ENCODE results near the gene NNAT. TPM values are rescaled to one million over a fixed set of nuclear protein-coding genes. Genes with fewer than 3 reads are reported as not detected.

Gene NNAT
- total and polyA plus RNA-seq, 2 donors (not counting 3 experiments of a cell fraction or from before 2014, with no cell fraction given), result 2.3 to 32.9 TPM

DNA sequence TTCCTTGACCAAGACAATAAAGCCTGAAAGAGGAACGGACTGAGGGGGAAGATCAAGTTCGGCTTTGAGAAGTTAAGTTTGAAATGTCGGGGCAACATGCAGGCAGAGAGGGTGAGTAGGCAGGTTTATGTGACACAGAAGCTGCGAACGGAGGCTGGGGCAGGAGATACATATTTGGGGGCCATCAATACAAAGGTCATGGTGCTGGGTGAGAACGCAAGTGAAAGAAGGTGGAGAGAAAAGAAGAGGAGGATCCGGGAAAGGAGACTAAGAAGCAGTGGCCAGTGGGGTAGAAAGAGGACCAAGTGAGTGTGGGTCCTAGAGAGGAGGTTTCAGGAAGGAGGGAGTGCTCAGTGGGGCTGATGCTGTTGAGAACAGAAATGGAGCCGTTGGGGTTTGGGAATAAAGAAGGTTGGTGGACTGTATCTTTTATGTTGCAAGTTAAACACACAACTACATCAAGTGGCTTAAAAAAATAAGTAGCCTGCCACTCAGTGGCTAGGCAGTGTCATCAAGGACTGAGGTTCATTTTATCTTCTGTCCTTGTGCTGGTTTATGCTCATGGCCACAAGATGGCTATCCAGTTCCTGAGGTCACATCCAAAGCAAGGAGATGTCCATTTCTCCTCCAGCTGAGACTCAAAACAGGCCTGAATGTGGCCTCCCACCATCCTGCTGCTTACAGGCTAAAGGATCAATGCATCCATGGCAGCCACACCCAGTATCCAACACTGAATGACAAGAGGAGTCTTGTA is 8.3 kb downstream of the NNAT start:
- H3K4me3 ChIP-seq (replicated peaks in 1 of 3; ENCODE audit: insufficient read depth in 1 of 3, low read depth in 1 of 3, low read length in 3 of 3), result no peak overlapping the region
- H3K27ac ChIP-seq (ENCODE audit: insufficient read depth, low read depth, low read length), result no peak overlapping the region
- DNase-seq (ENCODE audit: low read depth, low spot score) (no peak), FAIRE-seq (no peak)
- no TSS peak for BruUV-seq (replicated peaks)
- dilution Hi-C loops (cut with MboI; ENCODE audit: extremely low pct_ligation_motif_present, low sequenced_read_pairs), result no loop called here
- H3K79me2 ChIP-seq (ENCODE audit: control insufficient read depth, insufficient read depth, low read length), result peaks cover 30% of the 10 kb centered on the region
- TF ChIP-seq FOS (IDR thresholded peaks at IDR 0.05; ENCODE audit: borderline replicate concordance, insufficient read depth, low read length) (no peak), POLR2A (IDR thresholded peaks at IDR 0.05; ENCODE audit: low read depth, low read length) (no peak), EZH2 (IDR thresholded peaks at IDR 0.05; ENCODE audit: borderline replicate concordance, low read depth, low read length, severe bottlenecking) (no peak), POLR2AphosphoS5 (IDR thresholded peaks at IDR 0.05; ENCODE audit: insufficient read depth, low read depth, low read length) (no peak), JUN (IDR thresholded peaks at IDR 0.05; ENCODE audit: borderline replicate concordance, insufficient read depth, insufficient read length, low read depth) (no peak), MYC (IDR thresholded peaks at IDR 0.05; ENCODE audit: low read depth, low read length) (no peak)
- peaks cover 37% of the 10 kb centered on the region for H3K4me1 ChIP-seq (ENCODE audit: control insufficient read depth, extremely low read depth, insufficient read depth, low read length)
- no peak overlapping the region for H2AFZ ChIP-seq (ENCODE audit: low read depth, low read length)
- H3K9ac ChIP-seq (replicated peaks; ENCODE audit: extremely low read depth, insufficient read depth, low read length), result no peak overlapping the region
- H3K36me3 ChIP-seq (ENCODE audit: control insufficient read depth in 2 of 2, extremely low read depth in 1 of 2, insufficient read depth in 2 of 2, low read length in 2 of 2), result no peaks in the 10 kb centered on the region
- H3K9me3 ChIP-seq (replicated peaks; ENCODE audit: control insufficient read depth, insufficient read depth, low read length), result no peaks in the 10 kb centered on the region
- intact Hi-C loops (cut with micrococcal nuclease), result no loop called here
- H3K4me2 ChIP-seq (ENCODE audit: insufficient read depth, low read length), result no peak overlapping the region
- ChIA-PET POLR2A (no interaction called here), CTCF (interaction anchor here (1.4 to 6.8 kb wide), 3 partner anchors 253 to 333 kb away, joined by 3 to 54 read pairs (median 9); no protein-coding TSS in a partner anchor)
- no peaks in the 10 kb centered on the region for H3K27me3 ChIP-seq (ENCODE audit: control insufficient read depth in 2 of 2, insufficient read depth in 2 of 2, low read length in 2 of 2)
- H3K9me1 ChIP-seq (replicated peaks; ENCODE audit: control insufficient read depth, extremely low read depth, insufficient read depth, low read length), result no peaks in the 10 kb centered on the region
- H4K20me1 ChIP-seq (replicated peaks; ENCODE audit: control insufficient read depth, extremely low read depth, insufficient read depth, low read length), result no peaks in the 10 kb centered on the region

DNA sequence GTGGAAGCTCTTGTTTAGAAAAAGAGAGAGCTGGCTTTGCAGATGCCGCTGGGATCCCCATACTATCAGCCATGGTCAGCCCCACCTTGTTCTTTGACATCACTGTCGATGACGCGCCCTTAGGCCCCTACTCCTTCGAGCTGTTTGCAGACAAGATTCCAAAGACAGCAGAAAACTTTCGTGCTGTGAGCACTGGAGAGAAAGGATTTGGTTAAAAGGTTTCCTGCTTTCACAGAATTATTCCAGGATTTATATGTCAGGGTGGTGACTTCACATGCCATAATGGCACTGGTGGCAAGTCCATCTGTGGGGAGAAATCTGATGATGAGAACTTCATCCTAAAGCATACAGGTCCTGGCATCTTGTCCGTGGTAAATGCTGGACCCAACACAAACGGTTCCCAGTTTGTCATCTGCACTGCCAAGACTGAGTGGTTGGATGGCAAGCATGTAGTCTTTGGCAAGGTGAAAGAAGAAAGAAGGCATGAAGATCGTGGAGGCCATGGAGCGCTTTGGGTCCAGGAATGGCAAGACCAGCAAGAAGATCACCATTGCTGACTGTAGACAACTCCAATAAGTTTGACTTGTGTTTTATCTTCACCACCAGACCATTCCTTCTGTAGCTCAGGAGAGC is 9.0 kb downstream of the NNAT start:
- no peaks in the 10 kb centered on the region for H3K9me1 ChIP-seq (replicated peaks; ENCODE audit: control insufficient read depth, extremely low read depth, insufficient read depth, low read length)
- dilution Hi-C loops (cut with MboI; ENCODE audit: extremely low pct_ligation_motif_present, low sequenced_read_pairs) (no loop called here), intact Hi-C loops (cut with micrococcal nuclease) (loop anchor here (5.0 kb wide), 1 partner anchor 123 kb away; no protein-coding TSS in a partner anchor)
- DNase-seq (ENCODE audit: low read depth, low spot score), result no peak
- peaks cover 24% of the 10 kb centered on the region for H3K79me2 ChIP-seq (ENCODE audit: control insufficient read depth, insufficient read depth, low read length)
- POLR2A ChIA-PET, result no interaction called here
- CTCF ChIA-PET, result interaction anchor here (2.1 to 6.8 kb wide), 3 partner anchors 253 to 334 kb away, joined by 6 to 54 read pairs (median 9); no protein-coding TSS in a partner anchor
- H3K4me1 ChIP-seq (ENCODE audit: control insufficient read depth, extremely low read depth, insufficient read depth, low read length), result peaks cover 34% of the 10 kb centered on the region
- H3K4me2 ChIP-seq (ENCODE audit: insufficient read depth, low read length), result no peak overlapping the region
- no peak overlapping the region for H3K9ac ChIP-seq (replicated peaks; ENCODE audit: extremely low read depth, insufficient read depth, low read length)
- H3K9me3 ChIP-seq (replicated peaks; ENCODE audit: control insufficient read depth, insufficient read depth, low read length), result no peaks in the 10 kb centered on the region
- no peaks in the 10 kb centered on the region for H3K27me3 ChIP-seq (ENCODE audit: control insufficient read depth in 2 of 2, insufficient read depth in 2 of 2, low read length in 2 of 2)
- no peak overlapping the region for H2AFZ ChIP-seq (ENCODE audit: low read depth, low read length)
- no peaks in the 10 kb centered on the region for H4K20me1 ChIP-seq (replicated peaks; ENCODE audit: control insufficient read depth, extremely low read depth, insufficient read depth, low read length)
- H3K36me3 ChIP-seq (ENCODE audit: control insufficient read depth in 2 of 2, extremely low read depth in 1 of 2, insufficient read depth in 2 of 2, low read length in 2 of 2), result no peaks in the 10 kb centered on the region
- H3K27ac ChIP-seq (ENCODE audit: insufficient read depth, low read depth, low read length), result no peak overlapping the region
- TF ChIP-seq POLR2A (IDR thresholded peaks at IDR 0.05; ENCODE audit: low read depth, low read length), result no peak
- no peak for TF ChIP-seq MYC (IDR thresholded peaks at IDR 0.05; ENCODE audit: low read depth, low read length)
- TF ChIP-seq, protein P1, sequence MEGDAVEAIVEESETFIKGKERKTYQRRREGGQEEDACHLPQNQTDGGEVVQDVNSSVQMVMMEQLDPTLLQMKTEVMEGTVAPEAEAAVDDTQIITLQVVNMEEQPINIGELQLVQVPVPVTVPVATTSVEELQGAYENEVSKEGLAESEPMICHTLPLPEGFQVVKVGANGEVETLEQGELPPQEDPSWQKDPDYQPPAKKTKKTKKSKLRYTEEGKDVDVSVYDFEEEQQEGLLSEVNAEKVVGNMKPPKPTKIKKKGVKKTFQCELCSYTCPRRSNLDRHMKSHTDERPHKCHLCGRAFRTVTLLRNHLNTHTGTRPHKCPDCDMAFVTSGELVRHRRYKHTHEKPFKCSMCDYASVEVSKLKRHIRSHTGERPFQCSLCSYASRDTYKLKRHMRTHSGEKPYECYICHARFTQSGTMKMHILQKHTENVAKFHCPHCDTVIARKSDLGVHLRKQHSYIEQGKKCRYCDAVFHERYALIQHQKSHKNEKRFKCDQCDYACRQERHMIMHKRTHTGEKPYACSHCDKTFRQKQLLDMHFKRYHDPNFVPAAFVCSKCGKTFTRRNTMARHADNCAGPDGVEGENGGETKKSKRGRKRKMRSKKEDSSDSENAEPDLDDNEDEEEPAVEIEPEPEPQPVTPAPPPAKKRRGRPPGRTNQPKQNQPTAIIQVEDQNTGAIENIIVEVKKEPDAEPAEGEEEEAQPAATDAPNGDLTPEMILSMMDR (IDR thresholded peaks at IDR 0.05; ENCODE audit: extremely low read depth in 1 of 2, insufficient read depth in 1 of 2, low read depth in 1 of 2, low read length in 2 of 2), result no peak
- no peak for TF ChIP-seq EZH2 (IDR thresholded peaks at IDR 0.05; ENCODE audit: borderline replicate concordance, low read depth, low read length, severe bottlenecking)
- TF ChIP-seq, protein P2, sequence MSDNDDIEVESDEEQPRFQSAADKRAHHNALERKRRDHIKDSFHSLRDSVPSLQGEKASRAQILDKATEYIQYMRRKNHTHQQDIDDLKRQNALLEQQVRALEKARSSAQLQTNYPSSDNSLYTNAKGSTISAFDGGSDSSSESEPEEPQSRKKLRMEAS (IDR thresholded peaks at IDR 0.05; ENCODE audit: insufficient read depth, insufficient read length), result no peak
- TF ChIP-seq FOS (IDR thresholded peaks at IDR 0.05; ENCODE audit: borderline replicate concordance, insufficient read depth, low read length), result no peak
- no peak for TF ChIP-seq JUN (IDR thresholded peaks at IDR 0.05; ENCODE audit: borderline replicate concordance, insufficient read depth, insufficient read length, low read depth)
- TF ChIP-seq GATA2 (IDR thresholded peaks at IDR 0.05; ENCODE audit: insufficient read depth, insufficient read length, low read depth, low read length), result no peak
- no peak for TF ChIP-seq POLR2AphosphoS5 (IDR thresholded peaks at IDR 0.05; ENCODE audit: insufficient read depth, low read depth, low read length)
- BruUV-seq (replicated peaks), result no TSS peak
- H3K4me3 ChIP-seq (replicated peaks in 1 of 3; ENCODE audit: insufficient read depth in 1 of 3, low read depth in 1 of 3, low read length in 3 of 3), result no peak overlapping the region
- FAIRE-seq, result no peak

All from endothelial cell of umbilical vein (primary cell).